Measurements from ENCODE around the gene CCDC197. TPM values are rescaled to one million over a fixed set of nuclear protein-coding genes. Genes with fewer than 3 reads are reported as not detected.

The CCDC197 gene
- polyA plus RNA-seq, 1 experiment, result not detected

GRCh38 chr14:93984070-93984469, 13.0 kb upstream of the CCDC197 start:
- no peaks in the 10 kb centered on the region for H3K36me3 ChIP-seq (ENCODE audit: control insufficient read depth, insufficient read depth, low read length)
- ChIA-PET CTCF (interaction anchor here (1.3 to 4.3 kb wide), 7 partner anchors 10 to 21 kb away, joined by 4 to 25 read pairs (median 7); no protein-coding TSS in a partner anchor), POLR2A (no interaction called here)
- no peak for TF ChIP-seq CTCF (IDR thresholded peaks at IDR 0.05; ENCODE audit: insufficient read depth, low read depth, low read length)
- no peaks in the 10 kb centered on the region for H3K27me3 ChIP-seq (ENCODE audit: control insufficient read depth, insufficient read depth, low read length)
- no peak overlapping the region for H3K4me3 ChIP-seq (ENCODE audit: low read depth, low read length)
- DNase-seq (ENCODE audit: low read depth), result no peak

GRCh38 chr14:93984987-93985410, 12.1 kb upstream of the CCDC197 start:
- Histone ChIP-seq H3K27me3 (ENCODE audit: control insufficient read depth, insufficient read depth, low read length) (no peaks in the 10 kb centered on the region), H3K4me3 (ENCODE audit: low read depth, low read length) (no peak overlapping the region), H3K36me3 (ENCODE audit: control insufficient read depth, insufficient read depth, low read length) (no peaks in the 10 kb centered on the region)
- ChIA-PET CTCF (interaction anchor here (0.8 to 4.3 kb wide), 10 partner anchors 10 to 147 kb away, joined by 3 to 25 read pairs (median 6); no protein-coding TSS in a partner anchor), POLR2A (no interaction called here)
- TF ChIP-seq CTCF (IDR thresholded peaks at IDR 0.05; ENCODE audit: insufficient read depth, low read depth, low read length), result peak; percentile 61
- peak; percentile 62 for DNase-seq (ENCODE audit: low read depth)

- ChIA-PET POLR2A (no interaction called here), CTCF (interaction anchor here (1.9 to 4.3 kb wide), 2 partner anchors 13 to 47 kb away, joined by 10 to 25 read pairs; no protein-coding TSS in a partner anchor)
- H3K36me3 ChIP-seq (ENCODE audit: control insufficient read depth, insufficient read depth, low read length), result no peaks in the 10 kb centered on the region
- no peak for TF ChIP-seq CTCF (IDR thresholded peaks at IDR 0.05; ENCODE audit: insufficient read depth, low read depth, low read length)
- H3K4me3 ChIP-seq (ENCODE audit: low read depth, low read length), result no peak overlapping the region
- H3K27me3 ChIP-seq (ENCODE audit: control insufficient read depth, insufficient read depth, low read length), result peaks cover 1% of the 10 kb centered on the region; the same call in 1 of the 2 replicates
- no peak for DNase-seq (ENCODE audit: low read depth)
Measured at GRCh38 chr14:93986955-93987354, 10.1 kb upstream of the CCDC197 start.

GRCh38 chr14:93987376-93987775, 9.7 kb upstream of the CCDC197 start:
- no peak for DNase-seq (ENCODE audit: low read depth)
- Histone ChIP-seq H3K27me3 (ENCODE audit: control insufficient read depth, insufficient read depth, low read length) (peaks cover 4% of the 10 kb centered on the region; the same call in 1 of the 2 replicates), H3K4me3 (ENCODE audit: low read depth, low read length) (no peak overlapping the region), H3K36me3 (ENCODE audit: control insufficient read depth, insufficient read depth, low read length) (no peaks in the 10 kb centered on the region)
- TF ChIP-seq CTCF (IDR thresholded peaks at IDR 0.05; ENCODE audit: insufficient read depth, low read depth, low read length), result no peak
- POLR2A ChIA-PET, result no interaction called here
- CTCF ChIA-PET, result interaction anchor here (1.9 to 4.3 kb wide), 2 partner anchors 13 to 47 kb away, joined by 10 to 25 read pairs; no protein-coding TSS in a partner anchor

GRCh38 chr14:93987815-93988476, 9.2 kb upstream of the CCDC197 start:
- no peak for TF ChIP-seq CTCF (IDR thresholded peaks at IDR 0.05; ENCODE audit: insufficient read depth, low read depth, low read length)
- ChIA-PET POLR2A (no interaction called here), CTCF (interaction anchor here (1.9 to 4.3 kb wide), 2 partner anchors 12 to 48 kb away, joined by 10 to 25 read pairs; no protein-coding TSS in a partner anchor)
- H3K4me3 ChIP-seq (ENCODE audit: low read depth, low read length), result no peak overlapping the region
- H3K27me3 ChIP-seq (ENCODE audit: control insufficient read depth, insufficient read depth, low read length), result peaks cover 4% of the 10 kb centered on the region; the same call in 1 of the 2 replicates
- H3K36me3 ChIP-seq (ENCODE audit: control insufficient read depth, insufficient read depth, low read length), result no peaks in the 10 kb centered on the region
- no peak for DNase-seq (ENCODE audit: low read depth)
